NCI-H2196 treated with DMSO at 0.1 percent for 48 hours (cell line): Measurements from ENCODE around the gene COQ9.

Experiments
- DNase-seq: peaks from one replicate; lab custom pipeline; 2025; ENCODE audit not compliant: unreplicated experiment; lab: John Stamatoyannopoulos, UW

The COQ9 gene

GRCh38 chr16:57471852-57472664, 24.8 kb downstream of the COQ9 start:
- DNase-seq: no peak

GRCh38 chr16:57472665-57473060, 25.4 kb downstream of the COQ9 start:
- DNase-seq: no peak

- DNase-seq: no peak
These were observed 26.0 kb downstream of the COQ9 start for GRCh38 chr16:57473176-57473840.

- DNase-seq: no peak
These were observed 26.6 kb downstream of the COQ9 start for GRCh38 chr16:57473906-57474305.

GRCh38 chr16:57474671-57475661, 27.7 kb downstream of the COQ9 start:
- DNase-seq: no peak

- DNase-seq: no peak
These were observed 28.5 kb downstream of the COQ9 start for GRCh38 chr16:57475711-57476339.

GRCh38 chr16:57476546-57477410, 29.5 kb downstream of the COQ9 start:
- no peak for DNase-seq

DNA sequence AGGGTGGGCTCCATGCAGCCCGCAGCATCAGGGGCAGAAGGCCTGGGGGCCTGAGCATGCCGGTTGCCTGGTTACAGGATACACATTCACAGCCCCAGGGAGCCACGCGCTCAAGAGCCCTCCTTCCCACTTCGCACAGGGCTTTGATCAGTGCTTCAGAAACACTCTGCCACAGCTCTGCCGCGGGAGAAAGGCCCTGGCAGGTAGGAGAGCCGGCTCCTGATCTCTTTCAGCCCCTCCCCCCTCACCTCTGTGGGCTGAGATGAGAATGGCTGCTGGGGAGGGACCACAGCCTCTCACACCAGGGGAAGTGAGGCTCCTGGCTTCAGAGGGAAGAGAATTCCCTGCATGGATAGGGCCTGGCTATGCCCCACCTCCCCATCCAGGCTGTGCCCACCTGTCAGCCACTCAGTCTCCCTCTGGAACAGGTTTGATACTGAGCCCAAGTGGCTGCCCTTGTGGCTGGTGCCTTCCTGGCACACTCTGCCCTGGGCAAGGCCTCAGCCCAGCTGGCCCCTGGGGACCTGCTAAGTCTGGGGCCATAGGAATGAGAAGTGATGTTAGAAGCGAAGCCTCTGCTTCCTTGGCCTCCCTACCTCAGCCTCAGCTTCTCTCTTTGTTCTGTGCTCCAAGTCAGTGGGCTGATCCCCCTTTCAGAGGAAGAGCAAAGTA, 30.4 kb downstream of the COQ9 start:
- no peak for DNase-seq

GRCh38 chr16:57478396-57479204, 31.3 kb downstream of the COQ9 start:
- DNase-seq: no peak

DNA sequence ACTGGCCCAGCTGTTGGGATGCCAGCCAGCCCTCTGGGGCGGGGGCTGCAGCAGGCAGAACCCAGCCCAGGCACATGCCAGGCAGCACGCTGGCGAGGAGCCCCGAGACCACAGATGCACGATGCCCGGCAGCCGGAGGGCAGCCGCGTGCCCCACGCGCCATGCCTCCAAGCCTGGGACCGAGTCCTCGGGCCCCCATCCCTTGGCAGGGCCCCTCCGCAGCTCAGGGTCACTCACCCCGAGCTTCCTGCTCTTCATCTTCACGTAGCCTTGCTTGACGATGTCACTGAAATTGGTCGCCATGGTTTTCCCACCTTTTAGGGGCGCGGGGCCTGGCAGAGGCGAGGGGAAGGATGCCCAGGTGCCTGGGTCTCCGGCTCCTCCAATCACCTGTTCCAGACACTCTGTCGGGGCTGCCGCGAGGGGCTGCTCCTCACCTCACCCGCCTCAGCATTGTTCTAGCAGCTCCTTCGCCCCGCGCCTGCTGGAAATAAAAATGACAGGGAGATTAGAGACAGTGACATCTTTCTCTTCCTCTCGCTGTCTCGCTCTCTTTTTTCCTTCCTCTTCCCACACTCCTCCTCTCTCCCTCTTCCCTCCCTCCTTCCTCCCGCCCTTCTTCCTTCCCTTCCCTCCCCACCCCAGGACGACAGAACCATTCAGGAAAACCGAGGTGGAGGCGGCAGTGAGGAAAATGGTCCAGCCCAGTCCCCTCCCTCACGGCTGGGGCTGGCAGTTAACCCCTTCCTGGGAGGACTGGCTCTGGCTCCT, 32.1 kb downstream of the COQ9 start:
- no peak for DNase-seq

DNA sequence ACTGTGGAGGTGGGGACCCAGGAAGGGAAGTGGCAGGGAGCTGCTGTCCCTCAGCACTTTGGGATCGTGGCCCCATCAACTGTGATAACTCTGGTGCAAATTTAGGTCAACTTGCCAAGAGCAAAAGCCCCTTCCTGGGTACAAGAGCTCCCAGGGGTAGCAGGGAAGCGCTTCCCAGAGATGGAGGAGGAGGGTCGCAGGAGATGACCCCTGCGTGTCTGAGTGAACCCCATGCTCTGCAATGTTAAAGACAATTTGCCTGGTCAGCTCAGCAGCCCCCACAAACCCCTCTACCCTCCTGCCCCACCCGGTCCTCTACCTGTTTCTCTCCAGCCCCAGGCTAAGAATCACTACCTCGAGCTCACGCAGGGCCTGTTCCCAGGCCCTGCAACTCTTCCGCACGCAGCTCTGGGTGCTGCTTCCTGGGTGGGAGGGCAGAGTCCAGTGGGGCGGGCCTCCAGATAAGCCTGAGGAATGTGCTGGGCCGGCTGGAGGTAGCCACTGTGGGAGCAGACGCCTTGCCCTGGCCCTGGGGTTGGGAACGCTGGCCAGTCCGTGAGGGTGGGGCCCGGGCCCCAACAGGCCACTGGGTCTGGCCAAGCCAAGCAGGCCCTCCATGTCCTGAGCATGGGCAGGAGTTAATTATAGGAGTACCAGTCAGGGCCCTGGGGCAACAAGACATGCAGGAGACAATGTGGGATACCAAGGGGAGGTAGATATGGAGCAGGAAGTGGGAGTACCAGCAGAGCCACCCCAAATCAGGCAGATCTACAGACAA, 32.9 kb downstream of the COQ9 start:
- DNase-seq: no peak

GRCh38 chr16:57480754-57481230, 33.5 kb downstream of the COQ9 start:
- DNase-seq: no peak

DNA sequence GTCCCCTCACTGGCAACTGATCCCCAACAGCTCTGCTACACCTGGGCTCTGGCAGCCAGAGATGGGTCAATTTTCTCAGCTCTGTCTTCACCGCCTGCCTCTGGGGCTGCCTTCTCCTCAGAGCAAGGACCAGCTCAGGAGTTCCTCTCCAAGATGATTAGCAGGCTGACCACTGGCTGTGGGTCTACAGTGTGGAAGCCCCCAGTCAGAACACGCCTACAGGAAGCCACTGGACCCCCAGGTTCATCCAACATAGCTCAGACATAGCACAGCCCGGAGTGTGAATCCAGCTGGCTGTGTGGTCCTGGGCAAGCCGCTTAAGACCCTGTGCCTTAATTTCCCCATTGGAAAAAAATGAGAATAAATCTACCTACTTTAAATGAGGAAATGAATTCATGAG, 34.1 kb downstream of the COQ9 start:
- no peak for DNase-seq

DNA sequence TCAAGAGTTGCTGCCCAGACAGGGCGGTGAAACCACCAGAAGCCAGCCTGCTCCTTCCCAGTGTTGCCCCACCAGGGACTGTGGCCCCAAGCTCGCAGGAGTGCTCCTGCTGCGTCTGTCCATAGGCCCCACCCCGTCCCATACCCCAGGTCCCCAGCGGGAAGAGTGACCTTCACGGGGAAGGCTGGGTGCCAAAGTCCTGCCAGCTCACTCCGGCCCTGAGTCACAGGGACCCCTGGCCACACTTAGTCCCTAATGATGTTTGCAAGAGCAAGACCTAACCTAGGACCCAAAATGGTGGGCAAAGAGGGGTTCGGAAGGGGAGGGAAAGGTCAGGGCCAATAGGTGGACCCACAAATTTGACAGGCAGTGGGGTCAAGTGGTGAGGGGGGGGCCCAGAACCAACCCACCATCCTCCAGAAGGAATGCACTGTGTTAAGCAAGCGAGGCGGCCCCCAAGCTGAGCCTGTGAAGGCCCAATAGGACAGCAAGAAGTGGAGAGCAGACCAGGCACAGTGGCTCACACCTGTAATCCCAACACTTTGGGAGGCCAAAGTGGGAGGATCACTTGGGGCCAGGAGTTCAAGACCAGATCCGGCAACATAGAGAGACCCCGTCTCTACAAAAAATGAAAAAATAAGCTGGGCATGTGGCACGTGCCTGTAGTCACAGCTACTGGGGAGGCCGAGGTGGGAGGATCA, 35.7 kb downstream of the COQ9 start:
- DNase-seq: no peak

DNA sequence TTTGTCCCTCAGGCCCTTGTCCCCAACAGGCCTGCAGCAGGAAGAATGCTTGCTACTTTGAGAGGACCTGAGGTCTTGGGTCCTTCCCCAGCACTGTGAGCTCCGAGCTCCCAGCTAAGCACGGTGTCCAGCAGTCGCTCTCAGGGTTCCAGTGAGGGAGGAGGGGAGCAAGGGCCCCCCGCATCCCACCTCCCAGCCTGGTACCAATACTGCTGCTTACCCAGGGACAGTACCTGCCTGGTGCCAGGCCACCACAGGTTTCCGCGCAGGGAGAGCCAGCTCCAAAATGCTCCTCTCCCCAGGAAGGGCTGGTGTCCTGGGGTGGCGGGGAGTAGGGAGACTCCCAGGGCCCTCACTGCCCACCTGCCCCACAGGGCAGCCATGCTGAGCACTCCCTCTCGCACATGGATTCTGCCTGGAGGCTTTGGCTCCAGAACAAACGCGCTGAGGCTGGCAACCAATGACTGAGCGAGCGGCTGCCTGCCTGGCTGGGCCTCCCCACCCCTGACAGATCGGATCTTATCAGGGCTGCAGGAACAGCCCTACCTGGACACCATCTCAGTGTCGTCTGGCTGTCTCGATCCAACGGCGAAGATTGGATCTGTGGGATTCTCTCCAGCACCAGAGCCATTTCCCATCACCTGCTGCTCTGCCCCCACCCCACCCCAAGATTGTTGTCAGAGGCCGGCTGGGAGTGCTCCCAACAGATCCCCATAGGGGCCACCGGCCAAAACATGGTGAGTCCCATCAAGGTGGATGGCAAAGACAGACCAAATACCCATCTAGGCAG, 36.6 kb downstream of the COQ9 start:
- DNase-seq: no peak
